IPS DF 6.9 (cell line): Measurements from ENCODE around the gene PKP1.

Experiments
- DNase-seq: peaks from one replicate; pipeline ENCODE4 v3.0.0-alpha.2; 2013; ENCODE audit warnings: low read depth, low spot score
- H3K27ac ChIP-seq: one replicate; pipeline ENCODE4 v1.5.1; 2013; ENCODE audit warnings: low read length, control low read depth
- H3K27me3 ChIP-seq: 2 replicates; pipeline ENCODE4 v1.6.1; 2013; ENCODE audit warnings: mild to moderate bottlenecking, low read length; ENCODE audit not compliant: control insufficient read depth, insufficient read depth
- H3K36me3 ChIP-seq: 2 replicates; pipeline ENCODE4 v1.6.1; 2013; ENCODE audit warnings: low read length; ENCODE audit not compliant: control insufficient read depth, insufficient read depth
- H3K4me1 ChIP-seq: 2 replicates; pipeline ENCODE4 v1.6.1; 2013; ENCODE audit warnings: low read length; ENCODE audit not compliant: control insufficient read depth, insufficient read depth
- H3K4me3 ChIP-seq: 2 replicates; pipeline ENCODE4 v1.5.1; 2013; ENCODE audit warnings: mild to moderate bottlenecking, low read length
- H3K9me3 ChIP-seq: 2 replicates; pipeline ENCODE4 v1.6.1; 2013; ENCODE audit warnings: low read length, inconsistent platforms; ENCODE audit not compliant: control insufficient read depth, insufficient read depth
- WGBS: extraction: QIAGEN DNeasy Blood & Tissue Kit; methylation state at CpG from one replicate; pipeline ENCODE4 v1.1.7; 2013; ENCODE audit warnings: mixed read lengths, missing lambda C conversion rate; ENCODE audit not compliant: insufficient read length, insufficient coverage; 5-methylcytosine and 5-hydroxymethylcytosine counted together

The PKP1 gene

DNA sequence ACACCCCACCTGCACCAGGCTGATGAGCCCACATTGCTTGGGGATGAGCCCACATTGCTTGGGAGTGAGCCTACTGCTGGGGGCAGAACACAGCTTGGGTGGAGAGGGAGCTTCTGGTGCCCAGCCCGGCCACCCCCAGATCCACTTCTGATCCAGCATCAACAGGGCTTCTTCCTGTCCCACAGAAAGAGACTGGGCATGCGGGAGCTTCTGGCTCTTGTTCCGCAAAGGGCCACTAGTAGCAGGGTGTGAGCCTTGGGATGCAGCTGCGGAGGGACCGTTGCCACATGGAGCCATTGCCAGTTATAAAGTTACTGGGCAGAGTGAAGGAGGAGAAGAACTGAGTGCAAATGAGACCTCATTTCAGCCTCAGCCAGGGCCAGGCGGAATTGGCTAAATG is 36.3 kb downstream of the PKP1 start:
- Histone ChIP-seq H3K27me3 (no peaks in the 10 kb centered on the region), H3K36me3 (no peaks in the 10 kb centered on the region), H3K4me3 (no peak overlapping the region), H3K4me1 (no peaks in the 10 kb centered on the region), H3K27ac (no peak overlapping the region), H3K9me3 (no peaks in the 10 kb centered on the region)
- WGBS: no CpG with 5 or more reads among the region's 6 CpGs
- no peak for DNase-seq

DNA sequence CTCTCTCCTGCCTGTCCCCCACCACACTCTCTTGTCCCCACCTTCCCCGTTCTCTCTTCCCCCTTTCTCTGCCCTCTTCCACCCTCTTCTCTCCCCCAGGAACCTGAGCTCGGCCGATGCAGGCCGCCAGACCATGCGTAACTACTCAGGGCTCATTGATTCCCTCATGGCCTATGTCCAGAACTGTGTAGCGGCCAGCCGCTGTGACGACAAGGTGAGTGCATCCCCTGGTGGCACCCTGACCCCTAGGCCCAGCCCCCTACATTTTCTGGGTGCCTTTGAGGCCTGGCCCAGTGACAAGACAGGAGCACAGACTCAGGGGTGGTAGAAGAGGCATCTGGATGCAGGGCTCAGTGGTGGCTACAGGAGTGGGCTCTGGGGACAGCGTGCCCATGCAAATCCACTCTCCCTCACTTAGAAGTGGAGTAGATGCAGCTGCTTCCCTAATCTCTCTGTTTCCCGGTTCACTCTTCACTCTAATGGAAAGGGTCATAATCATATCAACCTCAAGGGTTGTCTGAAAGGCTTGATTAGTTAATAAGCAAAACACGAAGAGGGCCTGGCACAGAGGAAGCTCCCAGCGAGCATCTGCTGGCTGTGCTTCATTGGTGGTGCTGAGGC is 37.0 kb downstream of the PKP1 start:
- Histone ChIP-seq H3K4me1 (no peaks in the 10 kb centered on the region), H3K36me3 (no peaks in the 10 kb centered on the region), H3K27ac (no peak overlapping the region), H3K4me3 (no peak overlapping the region), H3K27me3 (no peaks in the 10 kb centered on the region), H3K9me3 (no peaks in the 10 kb centered on the region)
- DNase-seq: no peak
- no CpG with 5 or more reads among the region's 12 CpGs for WGBS

DNA sequence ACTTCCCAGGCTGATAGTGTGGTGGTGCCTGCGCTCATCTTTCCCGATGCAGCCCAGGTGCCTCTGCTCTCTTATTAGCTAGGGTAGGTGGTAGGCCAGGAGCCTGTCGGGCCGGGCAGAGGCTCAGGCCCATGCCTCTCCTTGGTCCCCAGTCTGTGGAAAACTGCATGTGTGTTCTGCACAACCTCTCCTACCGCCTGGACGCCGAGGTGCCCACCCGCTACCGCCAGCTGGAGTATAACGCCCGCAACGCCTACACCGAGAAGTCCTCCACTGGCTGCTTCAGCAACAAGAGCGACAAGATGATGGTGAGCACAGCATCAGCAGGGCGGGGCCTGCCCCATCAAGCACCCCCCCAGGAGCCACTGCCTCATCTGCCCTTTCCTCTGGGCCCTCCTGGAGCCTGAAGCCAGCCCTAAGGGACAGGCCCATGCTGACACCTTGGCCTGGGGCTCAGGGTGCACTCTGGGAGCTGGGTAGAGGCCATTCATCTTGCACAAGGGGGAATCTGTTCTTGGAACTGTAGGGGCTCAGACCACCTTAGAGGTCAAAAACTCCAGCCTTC is 38.6 kb downstream of the PKP1 start:
- no peaks in the 10 kb centered on the region for H3K27me3 ChIP-seq
- H3K9me3 ChIP-seq: no peaks in the 10 kb centered on the region
- no peak overlapping the region for H3K27ac ChIP-seq
- no peaks in the 10 kb centered on the region for H3K4me1 ChIP-seq
- WGBS: no CpG with 5 or more reads among the region's 15 CpGs
- no peak for DNase-seq
- H3K36me3 ChIP-seq: no peaks in the 10 kb centered on the region
- no peak overlapping the region for H3K4me3 ChIP-seq

DNA sequence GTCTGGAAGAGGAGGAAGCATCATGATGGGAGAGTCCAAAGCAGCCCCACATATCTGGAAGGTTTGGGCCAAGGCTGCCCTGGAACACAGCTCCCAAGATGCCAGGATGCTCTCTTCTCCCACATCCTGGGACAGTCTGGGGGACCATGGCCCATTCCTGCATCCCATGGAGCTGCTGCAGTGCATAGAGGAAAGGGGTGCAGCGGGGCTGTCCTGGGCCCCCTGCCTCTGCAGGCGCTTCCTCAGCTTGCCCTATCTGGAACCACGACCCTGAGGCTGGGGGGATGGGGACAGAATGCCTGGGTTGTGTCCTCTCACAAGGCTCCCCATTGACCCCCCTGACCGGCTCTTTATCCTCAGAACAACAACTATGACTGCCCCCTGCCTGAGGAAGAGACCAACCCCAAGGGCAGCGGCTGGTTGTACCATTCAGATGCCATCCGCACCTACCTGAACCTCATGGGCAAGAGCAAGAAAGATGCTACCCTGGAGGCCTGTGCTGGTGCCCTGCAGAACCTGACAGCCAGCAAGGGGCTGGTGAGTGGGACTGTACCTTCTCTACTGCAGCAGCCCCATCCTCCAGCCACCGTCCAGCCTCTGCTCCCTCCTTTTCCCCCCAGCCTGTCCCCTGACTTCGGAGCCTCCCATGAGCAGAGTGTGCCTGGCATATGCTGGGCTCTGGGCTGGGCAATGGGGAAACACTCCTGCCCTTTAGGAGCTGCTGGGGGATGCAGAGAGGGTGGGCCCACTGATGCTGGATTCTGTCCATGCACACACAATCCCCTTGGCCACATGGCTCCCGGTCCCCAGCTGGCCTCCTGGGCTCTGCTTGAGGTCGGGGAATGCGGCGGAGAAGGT is 39.6 kb downstream of the PKP1 start:
- Histone ChIP-seq H3K4me3 (no peak overlapping the region), H3K27me3 (no peaks in the 10 kb centered on the region), H3K4me1 (no peaks in the 10 kb centered on the region), H3K27ac (no peak overlapping the region), H3K9me3 (no peaks in the 10 kb centered on the region), H3K36me3 (no peaks in the 10 kb centered on the region)
- WGBS: no CpG with 5 or more reads among the region's 12 CpGs
- DNase-seq: no peak

DNA sequence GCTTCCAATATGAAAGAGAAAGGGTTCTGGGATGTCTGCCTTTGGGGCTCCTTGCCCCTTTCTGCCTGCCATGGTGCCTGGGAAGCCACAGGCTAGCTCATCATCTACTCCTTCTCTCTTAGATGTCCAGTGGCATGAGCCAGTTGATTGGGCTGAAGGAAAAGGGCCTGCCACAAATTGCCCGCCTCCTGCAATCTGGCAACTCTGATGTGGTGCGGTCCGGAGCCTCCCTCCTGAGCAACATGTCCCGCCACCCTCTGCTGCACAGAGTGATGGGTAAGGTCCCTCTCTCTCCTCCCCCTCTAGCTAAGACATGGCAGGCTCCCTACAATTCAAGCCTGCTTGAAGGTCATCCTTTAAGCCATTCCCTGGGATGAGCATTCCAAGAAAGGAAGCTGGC is 41.0 kb downstream of the PKP1 start:
- H3K9me3 ChIP-seq: no peaks in the 10 kb centered on the region
- H3K27ac ChIP-seq: no peak overlapping the region
- no peak for DNase-seq
- no peak overlapping the region for H3K4me3 ChIP-seq
- H3K4me1 ChIP-seq: no peaks in the 10 kb centered on the region
- H3K36me3 ChIP-seq: no peaks in the 10 kb centered on the region
- H3K27me3 ChIP-seq: no peaks in the 10 kb centered on the region
- no CpG with 5 or more reads among the region's 4 CpGs for WGBS

DNA sequence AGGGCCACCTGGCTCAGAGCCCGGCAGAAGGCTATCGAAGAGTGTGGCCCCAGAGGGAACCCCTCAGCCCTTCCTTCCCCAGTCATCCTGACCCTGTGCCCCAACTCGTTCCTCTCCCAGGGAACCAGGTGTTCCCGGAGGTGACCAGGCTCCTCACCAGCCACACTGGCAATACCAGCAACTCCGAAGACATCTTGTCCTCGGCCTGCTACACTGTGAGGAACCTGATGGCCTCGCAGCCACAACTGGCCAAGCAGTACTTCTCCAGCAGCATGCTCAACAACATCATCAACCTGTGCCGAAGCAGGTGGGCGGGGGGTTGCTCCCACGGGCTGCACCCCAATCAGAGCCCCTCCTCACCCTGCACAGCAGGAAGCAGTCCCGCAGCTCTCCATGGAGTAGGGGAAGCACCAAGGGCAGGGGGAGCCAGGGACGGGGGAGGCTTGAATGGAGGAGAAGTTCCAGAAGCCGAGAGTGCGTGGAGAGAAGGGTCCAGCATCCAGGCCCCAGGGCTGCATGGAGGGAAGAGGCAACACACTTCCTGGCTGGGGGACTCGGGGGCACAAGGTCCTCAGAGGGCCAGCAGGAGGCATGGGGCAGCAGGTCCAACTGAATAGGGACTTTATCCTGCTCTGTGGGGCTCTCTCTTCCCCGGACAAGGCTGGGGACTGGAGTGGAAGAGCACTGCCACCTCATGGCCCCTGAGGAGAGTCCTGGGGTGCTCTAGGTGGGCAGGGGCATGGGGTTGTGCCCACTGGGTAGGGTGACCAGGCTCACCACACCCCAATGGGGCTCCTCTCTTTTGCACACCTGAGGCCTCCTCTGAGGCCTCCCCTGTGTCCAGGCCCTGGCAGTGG is 41.7 kb downstream of the PKP1 start:
- H3K27me3 ChIP-seq: no peaks in the 10 kb centered on the region
- no peak overlapping the region for H3K4me3 ChIP-seq
- no peak overlapping the region for H3K27ac ChIP-seq
- H3K4me1 ChIP-seq: no peaks in the 10 kb centered on the region
- no peak for DNase-seq
- no CpG with 5 or more reads among the region's 16 CpGs for WGBS
- H3K9me3 ChIP-seq: no peaks in the 10 kb centered on the region
- no peaks in the 10 kb centered on the region for H3K36me3 ChIP-seq

DNA sequence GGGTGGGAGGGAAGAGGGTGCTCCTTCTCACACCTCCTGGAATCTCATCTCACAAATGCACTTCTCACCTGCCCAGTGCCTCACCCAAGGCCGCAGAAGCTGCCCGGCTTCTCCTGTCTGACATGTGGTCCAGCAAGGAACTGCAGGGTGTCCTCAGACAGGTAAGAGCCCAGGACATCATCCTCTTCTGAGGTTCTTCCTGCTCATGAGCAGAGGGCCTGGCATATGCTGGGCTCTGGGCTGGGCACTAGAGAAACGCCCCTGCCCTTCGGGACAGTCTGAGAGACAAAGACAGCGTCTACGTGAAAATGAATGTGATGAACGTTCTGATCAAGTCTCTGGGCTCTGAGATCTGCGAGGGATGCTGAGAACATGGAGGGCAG is 42.4 kb downstream of the PKP1 start:
- no CpG with 5 or more reads among the region's 8 CpGs for WGBS
- Histone ChIP-seq H3K36me3 (no peaks in the 10 kb centered on the region), H3K4me1 (no peaks in the 10 kb centered on the region), H3K27ac (no peak overlapping the region), H3K27me3 (no peaks in the 10 kb centered on the region), H3K4me3 (no peak overlapping the region), H3K9me3 (no peaks in the 10 kb centered on the region)
- DNase-seq: no peak

DNA sequence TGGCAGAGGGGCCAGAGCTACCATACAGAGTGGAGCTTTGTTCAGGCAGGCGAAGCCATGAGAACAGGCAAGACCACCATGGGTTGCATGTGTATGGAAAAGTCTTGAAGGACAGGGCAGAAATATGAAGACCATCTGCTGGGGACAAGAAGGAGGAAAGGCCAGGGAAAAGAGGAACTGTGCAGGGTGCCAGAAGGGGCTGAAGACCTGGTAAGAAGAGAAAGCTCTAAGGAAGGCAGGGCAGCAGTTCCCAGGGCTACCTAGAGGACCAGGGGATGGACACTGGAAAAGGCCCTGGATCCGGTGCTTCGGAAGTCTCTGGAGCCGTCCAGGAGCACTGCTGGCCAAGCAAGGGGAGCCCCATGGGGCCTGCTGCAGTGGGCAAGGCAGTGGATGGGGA is 43.4 kb downstream of the PKP1 start:
- Histone ChIP-seq H3K36me3 (no peaks in the 10 kb centered on the region), H3K9me3 (no peaks in the 10 kb centered on the region), H3K27ac (no peak overlapping the region), H3K27me3 (no peaks in the 10 kb centered on the region), H3K4me3 (no peak overlapping the region), H3K4me1 (no peaks in the 10 kb centered on the region)
- no peak for DNase-seq
- WGBS: no CpG with 5 or more reads among the region's 4 CpGs

DNA sequence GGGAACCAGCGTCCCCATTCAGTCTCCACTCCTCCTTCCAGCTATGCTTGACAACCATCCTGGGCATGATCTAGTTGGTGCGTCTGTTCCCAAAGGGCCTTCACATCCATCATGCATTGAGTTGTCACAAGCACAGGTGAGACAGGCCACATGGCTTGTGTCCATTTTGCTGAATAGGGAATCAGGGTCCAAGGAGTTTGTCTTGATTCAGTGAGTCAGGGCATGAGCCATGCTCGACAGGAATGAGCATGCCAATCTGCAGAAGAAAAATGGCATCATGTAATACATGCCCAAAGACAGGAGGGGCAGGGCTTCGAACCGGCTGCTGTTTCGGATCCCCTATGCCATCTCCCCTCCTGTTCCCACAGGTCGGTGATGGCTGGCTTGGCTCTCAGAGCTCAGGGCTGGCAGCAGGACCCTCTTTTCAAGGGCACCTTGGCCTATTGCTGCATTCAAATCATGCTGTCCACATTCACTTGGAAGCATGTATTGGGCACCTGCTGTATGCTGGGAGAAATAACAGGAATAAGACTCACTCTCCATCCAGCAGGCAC is 44.5 kb downstream of the PKP1 start:
- no peaks in the 10 kb centered on the region for H3K4me1 ChIP-seq
- no peak overlapping the region for H3K27ac ChIP-seq
- no peak for DNase-seq
- no peaks in the 10 kb centered on the region for H3K27me3 ChIP-seq
- WGBS: no CpG with 5 or more reads among the region's 7 CpGs
- H3K9me3 ChIP-seq: no peaks in the 10 kb centered on the region
- no peaks in the 10 kb centered on the region for H3K36me3 ChIP-seq
- H3K4me3 ChIP-seq: no peak overlapping the region

DNA sequence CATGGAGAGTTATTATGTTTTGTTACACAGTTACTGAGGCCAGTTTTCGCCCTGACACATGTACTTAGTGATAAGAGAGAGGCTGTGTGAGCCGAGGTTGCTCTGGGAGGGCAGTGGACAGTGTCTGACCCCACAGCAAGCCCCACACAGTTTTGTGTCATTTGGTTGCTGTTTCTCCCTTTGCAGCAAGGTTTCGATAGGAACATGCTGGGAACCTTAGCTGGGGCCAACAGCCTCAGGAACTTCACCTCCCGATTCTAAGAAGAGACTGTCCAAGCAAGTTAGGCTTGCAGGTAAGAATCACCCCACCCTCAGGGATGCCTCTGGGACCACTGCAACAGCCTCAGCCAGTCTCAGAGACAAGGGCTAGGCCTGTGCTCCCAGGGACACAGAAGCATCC is 45.3 kb downstream of the PKP1 start:
- WGBS: no CpG with 5 or more reads among the region's 4 CpGs
- no peaks in the 10 kb centered on the region for H3K27me3 ChIP-seq

More for the DNA sequence above, 45.3 kb downstream of the PKP1 start:
- no peak overlapping the region for H3K27ac ChIP-seq
- H3K9me3 ChIP-seq: no peaks in the 10 kb centered on the region
- no peaks in the 10 kb centered on the region for H3K4me1 ChIP-seq
- H3K36me3 ChIP-seq: no peaks in the 10 kb centered on the region
- DNase-seq: no peak
- no peak overlapping the region for H3K4me3 ChIP-seq
